Measurements from ENCODE around the gene PHPT1. TPM values are rescaled to one million over a fixed set of nuclear protein-coding genes. Genes with fewer than 3 reads are reported as not detected.
"Not testable (repeated sequence)": the region's sequence is repeated elsewhere in the genome, so short reads cannot be mapped to it uniquely, and the experiment has no call there.

Gene PHPT1
- total RNA-seq (175 and 190 TPM in 2 replicates), polyA plus RNA-seq (99.6 and 108 TPM in 2 replicates), polyA minus RNA-seq (ENCODE audit: low replicate concordance) (26.7 and 34.5 TPM in 2 replicates)
- 153 TPM in 2 replicates for polyA plus RNA-seq (2012)

- peaks cover 19% of the 10 kb centered on the region for H3K27me3 ChIP-seq (ENCODE audit: control insufficient read depth, insufficient read depth, low read length)
- TF ChIP-seq, protein P1, sequence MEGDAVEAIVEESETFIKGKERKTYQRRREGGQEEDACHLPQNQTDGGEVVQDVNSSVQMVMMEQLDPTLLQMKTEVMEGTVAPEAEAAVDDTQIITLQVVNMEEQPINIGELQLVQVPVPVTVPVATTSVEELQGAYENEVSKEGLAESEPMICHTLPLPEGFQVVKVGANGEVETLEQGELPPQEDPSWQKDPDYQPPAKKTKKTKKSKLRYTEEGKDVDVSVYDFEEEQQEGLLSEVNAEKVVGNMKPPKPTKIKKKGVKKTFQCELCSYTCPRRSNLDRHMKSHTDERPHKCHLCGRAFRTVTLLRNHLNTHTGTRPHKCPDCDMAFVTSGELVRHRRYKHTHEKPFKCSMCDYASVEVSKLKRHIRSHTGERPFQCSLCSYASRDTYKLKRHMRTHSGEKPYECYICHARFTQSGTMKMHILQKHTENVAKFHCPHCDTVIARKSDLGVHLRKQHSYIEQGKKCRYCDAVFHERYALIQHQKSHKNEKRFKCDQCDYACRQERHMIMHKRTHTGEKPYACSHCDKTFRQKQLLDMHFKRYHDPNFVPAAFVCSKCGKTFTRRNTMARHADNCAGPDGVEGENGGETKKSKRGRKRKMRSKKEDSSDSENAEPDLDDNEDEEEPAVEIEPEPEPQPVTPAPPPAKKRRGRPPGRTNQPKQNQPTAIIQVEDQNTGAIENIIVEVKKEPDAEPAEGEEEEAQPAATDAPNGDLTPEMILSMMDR (conservative IDR thresholded peaks at IDR 0.05 in 1 of 2, IDR thresholded peaks at IDR 0.05 in 1 of 2; ENCODE audit: low read depth in 1 of 2, low read length in 2 of 2) = no peak
- TF ChIP-seq EZH2 (IDR thresholded peaks at IDR 0.05; ENCODE audit: low read length, missing control alignments) = no peak
- H3K4me1 ChIP-seq (ENCODE audit: control insufficient read depth, extremely low read depth, insufficient read depth, low read length) = peaks cover 3% of the 10 kb centered on the region
- H3K4me3 ChIP-seq (replicated peaks in 1 of 4; ENCODE audit: control extremely low read depth in 1 of 4, insufficient read depth in 1 of 4, low read depth in 3 of 4, low read length in 4 of 4) = peak within 1 kb of the TSS; percentile 78 to 91 (median 83)
- peak within 1 kb of the TSS; percentile 84 for H2AFZ ChIP-seq (ENCODE audit: low read length)
- H3K4me2 ChIP-seq (ENCODE audit: extremely low read depth, insufficient read depth, low read length) = peak within 1 kb of the TSS; percentile 97
- peaks cover 14% of the 10 kb centered on the region for H3K36me3 ChIP-seq (ENCODE audit: control insufficient read depth, insufficient read depth, low read length)
- peak within 1 kb of the TSS; percentile 77 for H3K27ac ChIP-seq (ENCODE audit: insufficient read depth, low read length)
- peak within 1 kb of the TSS; percentile 74 for H3K9ac ChIP-seq (ENCODE audit: insufficient read depth, low read length)
- no peaks in the 10 kb centered on the region for H3K9me3 ChIP-seq (ENCODE audit: control insufficient read depth, insufficient read depth, low read depth, low read length)
- H3K79me2 ChIP-seq (ENCODE audit: control insufficient read depth, insufficient read depth, low read length) = no peaks in the 10 kb centered on the region
- DNase-seq (ENCODE audit: low read depth in 2 of 2) = peak; percentile 99
- no peaks in the 10 kb centered on the region for H4K20me1 ChIP-seq (ENCODE audit: control insufficient read depth, extremely low read depth, insufficient read depth, low read length)
Measured at GRCh38 chr9:136849038-136849959, at the start of gene PHPT1. Gene PHPT1, plus strand, starts transcription at chr9:136849409. Its CDS starts 22 bp downstream, at chr9:136849431.

- H3K9ac ChIP-seq (ENCODE audit: insufficient read depth, low read length) = no peak overlapping the region
- no peak overlapping the region for H3K27ac ChIP-seq (ENCODE audit: insufficient read depth, low read length)
- H3K9me3 ChIP-seq (ENCODE audit: control insufficient read depth, insufficient read depth, low read depth, low read length) = no peaks in the 10 kb centered on the region
- no peaks in the 10 kb centered on the region for H3K79me2 ChIP-seq (ENCODE audit: control insufficient read depth, insufficient read depth, low read length)
- H3K4me2 ChIP-seq (ENCODE audit: extremely low read depth, insufficient read depth, low read length) = peak overlapping the region; percentile 71
- TF ChIP-seq, protein P1 (conservative IDR thresholded peaks at IDR 0.05 in 1 of 2, IDR thresholded peaks at IDR 0.05 in 1 of 2; ENCODE audit: low read depth in 1 of 2, low read length in 2 of 2) = no peak
- no peak for TF ChIP-seq EZH2 (IDR thresholded peaks at IDR 0.05; ENCODE audit: low read length, missing control alignments)
- H3K36me3 ChIP-seq (ENCODE audit: control insufficient read depth, insufficient read depth, low read length) = no peaks in the 10 kb centered on the region
- H3K27me3 ChIP-seq (ENCODE audit: control insufficient read depth, insufficient read depth, low read length) = peaks cover 33% of the 10 kb centered on the region
- no peaks in the 10 kb centered on the region for H4K20me1 ChIP-seq (ENCODE audit: control insufficient read depth, extremely low read depth, insufficient read depth, low read length)
- H3K4me3 ChIP-seq (replicated peaks in 1 of 4; ENCODE audit: control extremely low read depth in 1 of 4, insufficient read depth in 1 of 4, low read depth in 3 of 4, low read length in 4 of 4) = peak overlapping the region in 3 of 4 experiments; percentile 8 to 43 (median 34)
- DNase-seq (ENCODE audit: low read depth in 2 of 2) = peak; percentile 42 to 44
- no peaks in the 10 kb centered on the region for H3K4me1 ChIP-seq (ENCODE audit: control insufficient read depth, extremely low read depth, insufficient read depth, low read length)
- H2AFZ ChIP-seq (ENCODE audit: low read length) = no peak overlapping the region
Measured at GRCh38 chr9:136799854-136800657, 49.2 kb upstream of the PHPT1 start.

DNA sequence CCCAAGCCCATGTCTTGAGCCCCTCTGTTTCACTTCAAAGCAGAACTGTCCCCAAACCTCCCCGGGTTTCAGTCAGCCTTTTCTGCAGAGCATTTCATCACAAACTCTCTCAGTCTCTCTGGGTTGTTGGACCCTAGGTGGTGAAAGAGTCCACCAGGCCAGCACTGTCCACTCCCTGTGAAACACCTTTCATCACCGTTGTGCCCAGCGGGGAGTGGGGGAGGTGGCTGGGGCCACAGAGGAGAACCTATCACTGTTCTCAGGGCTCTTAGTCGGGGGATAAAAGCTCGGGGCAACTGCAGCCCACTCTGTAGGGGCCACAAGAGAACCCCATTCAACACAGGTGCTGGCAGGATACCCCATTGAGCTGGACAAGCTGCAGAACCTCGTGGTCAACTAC, 46.9 kb upstream of the PHPT1 start:
- peaks cover 23% of the 10 kb centered on the region for H3K27me3 ChIP-seq (ENCODE audit: control insufficient read depth, insufficient read depth, low read length)

GRCh38 chr9:136803009-136803550, 46.1 kb upstream of the PHPT1 start:
- H3K9me3 ChIP-seq (ENCODE audit: control insufficient read depth, insufficient read depth, low read depth, low read length); H2AFZ ChIP-seq (ENCODE audit: low read length); H3K4me2 ChIP-seq (ENCODE audit: extremely low read depth, insufficient read depth, low read length); H3K4me3 ChIP-seq (replicated peaks in 1 of 4; ENCODE audit: control extremely low read depth in 1 of 4, insufficient read depth in 1 of 4, low read depth in 3 of 4, low read length in 4 of 4); H4K20me1 ChIP-seq (ENCODE audit: control insufficient read depth, extremely low read depth, insufficient read depth, low read length); DNase-seq (ENCODE audit: low read depth in 2 of 2); H3K4me1 ChIP-seq (ENCODE audit: control insufficient read depth, extremely low read depth, insufficient read depth, low read length); H3K27ac ChIP-seq (ENCODE audit: insufficient read depth, low read length); H3K9ac ChIP-seq (ENCODE audit: insufficient read depth, low read length); H3K36me3 ChIP-seq (ENCODE audit: control insufficient read depth, insufficient read depth, low read length); H3K79me2 ChIP-seq (ENCODE audit: control insufficient read depth, insufficient read depth, low read length): not testable (repeated sequence)
- H3K27me3 ChIP-seq (ENCODE audit: control insufficient read depth, insufficient read depth, low read length) = peaks cover 23% of the 10 kb centered on the region

More for the DNA sequence above, 46.9 kb upstream of the PHPT1 start:
- Histone ChIP-seq H2AFZ (ENCODE audit: low read length) (no peak overlapping the region), H3K36me3 (ENCODE audit: control insufficient read depth, insufficient read depth, low read length) (peaks cover 2% of the 10 kb centered on the region), H3K4me3 (replicated peaks in 1 of 4; ENCODE audit: control extremely low read depth in 1 of 4, insufficient read depth in 1 of 4, low read depth in 3 of 4, low read length in 4 of 4) (no peak overlapping the region), H3K27ac (ENCODE audit: insufficient read depth, low read length) (no peak overlapping the region), H3K4me2 (ENCODE audit: extremely low read depth, insufficient read depth, low read length) (no peak overlapping the region), H4K20me1 (ENCODE audit: control insufficient read depth, extremely low read depth, insufficient read depth, low read length) (no peaks in the 10 kb centered on the region), H3K9me3 (ENCODE audit: control insufficient read depth, insufficient read depth, low read depth, low read length) (no peaks in the 10 kb centered on the region), H3K4me1 (ENCODE audit: control insufficient read depth, extremely low read depth, insufficient read depth, low read length) (peaks cover 6% of the 10 kb centered on the region), H3K9ac (ENCODE audit: insufficient read depth, low read length) (no peak overlapping the region), H3K79me2 (ENCODE audit: control insufficient read depth, insufficient read depth, low read length) (no peaks in the 10 kb centered on the region)
- DNase-seq (ENCODE audit: low read depth in 2 of 2) = no peak
- TF ChIP-seq, protein P1 (conservative IDR thresholded peaks at IDR 0.05 in 1 of 2, IDR thresholded peaks at IDR 0.05 in 1 of 2; ENCODE audit: low read depth in 1 of 2, low read length in 2 of 2) = no peak
- no peak for TF ChIP-seq EZH2 (IDR thresholded peaks at IDR 0.05; ENCODE audit: low read length, missing control alignments)
